Activated CD8-positive, alpha-beta memory T cell treated with anti-CD3 and anti-CD28 coated beads for 48 hours (primary cell): Measurements from ENCODE around the gene CAPZB.

Source experiments
- DNase-seq, 3 experiments: peaks; one replicate each; pipeline ENCODE4 v3.0.0-alpha.2; 2020; ENCODE audit warnings: low read depth in 2 of 3, low spot score in 2 of 3

The CAPZB gene

DNA sequence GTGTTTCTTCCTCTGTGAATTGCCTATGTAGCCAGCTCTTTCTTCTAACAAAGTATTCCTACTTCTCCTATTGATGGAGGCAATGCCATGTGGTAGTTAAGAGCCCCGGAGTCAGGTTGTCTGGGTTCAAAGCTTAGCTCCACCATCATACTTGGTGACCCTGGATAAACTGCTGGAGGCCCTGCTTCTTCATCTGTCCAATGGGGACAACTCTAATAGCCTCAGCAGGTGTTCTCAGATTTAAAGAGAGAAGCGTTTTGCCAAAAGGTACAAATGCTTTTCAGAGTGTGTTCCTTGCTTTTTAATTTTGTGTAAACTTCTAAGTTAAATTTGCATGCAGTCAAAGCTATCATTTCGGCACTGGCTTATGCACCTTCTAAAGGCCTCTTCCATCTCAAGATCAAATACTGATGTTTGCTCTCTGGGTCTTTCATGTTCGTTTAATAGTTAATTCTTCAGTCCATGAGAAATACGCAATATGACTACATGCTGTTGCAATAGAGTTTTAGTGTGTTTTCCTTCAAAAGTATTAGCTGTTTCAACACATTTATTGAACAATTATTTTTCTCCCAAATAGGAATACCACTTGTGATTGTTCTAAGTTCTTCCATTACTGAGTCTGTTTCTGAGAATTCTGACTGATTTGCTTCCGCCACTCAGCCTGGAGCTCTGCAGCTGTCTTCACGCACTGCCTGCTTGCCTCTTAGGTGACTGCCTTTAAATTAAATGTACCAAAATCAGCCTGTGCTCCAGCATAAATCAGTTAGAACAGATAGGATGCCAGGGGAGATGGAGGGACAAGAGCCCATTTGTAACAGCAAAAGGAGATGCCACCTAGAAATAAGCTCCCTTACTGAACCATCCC is 75.6 kb downstream of the CAPZB start:
- DNase-seq, result no peak

DNA sequence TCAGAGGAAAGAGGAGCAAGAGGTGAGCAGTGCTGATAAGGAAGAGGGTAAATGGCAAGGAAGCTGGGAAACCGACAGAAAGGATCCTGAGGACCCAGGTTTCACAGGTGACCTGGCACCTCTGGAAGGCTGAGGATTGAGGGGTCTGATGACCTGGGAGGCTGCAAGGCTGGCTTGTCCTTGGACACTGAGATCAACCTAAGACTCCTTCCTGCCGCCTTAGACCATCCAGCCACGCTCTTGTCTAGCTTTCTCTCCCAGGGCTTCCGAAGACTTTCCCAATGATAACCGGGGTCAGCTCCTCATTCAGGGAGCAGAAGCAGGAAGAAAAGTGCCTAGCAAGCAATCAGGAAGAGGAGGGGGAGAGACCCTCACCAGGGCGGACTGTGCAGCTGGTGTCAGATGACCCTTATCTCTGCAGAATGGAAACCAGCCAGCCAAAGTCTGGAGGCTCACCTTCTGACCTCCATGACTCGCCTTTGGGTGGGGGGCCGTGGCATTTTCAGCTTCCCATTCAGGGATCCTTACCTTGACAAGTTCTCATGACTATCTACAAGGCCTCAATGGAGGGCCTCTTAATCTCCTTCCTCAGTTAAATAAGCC is 77.7 kb downstream of the CAPZB start:
- DNase-seq, result no peak

DNA sequence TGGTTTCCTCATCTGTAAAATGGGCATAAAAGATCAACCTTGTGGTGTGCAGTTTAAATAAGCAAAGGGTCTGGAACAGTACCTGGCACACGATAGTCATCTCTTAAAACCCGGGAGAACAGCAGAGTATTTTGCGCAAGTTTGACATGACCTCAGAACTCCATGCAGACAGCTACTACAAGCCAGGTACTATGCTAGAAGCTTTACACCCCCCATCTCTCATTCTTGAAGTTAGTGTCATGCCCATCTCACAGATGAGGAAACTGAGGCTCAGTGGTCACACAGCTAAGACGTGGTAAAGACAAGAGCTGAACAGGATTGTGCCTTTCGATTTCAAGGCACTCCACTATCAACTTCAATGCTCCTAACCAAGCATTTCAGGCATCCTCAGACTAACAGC is 78.7 kb downstream of the CAPZB start:
- DNase-seq, result no peak

DNA sequence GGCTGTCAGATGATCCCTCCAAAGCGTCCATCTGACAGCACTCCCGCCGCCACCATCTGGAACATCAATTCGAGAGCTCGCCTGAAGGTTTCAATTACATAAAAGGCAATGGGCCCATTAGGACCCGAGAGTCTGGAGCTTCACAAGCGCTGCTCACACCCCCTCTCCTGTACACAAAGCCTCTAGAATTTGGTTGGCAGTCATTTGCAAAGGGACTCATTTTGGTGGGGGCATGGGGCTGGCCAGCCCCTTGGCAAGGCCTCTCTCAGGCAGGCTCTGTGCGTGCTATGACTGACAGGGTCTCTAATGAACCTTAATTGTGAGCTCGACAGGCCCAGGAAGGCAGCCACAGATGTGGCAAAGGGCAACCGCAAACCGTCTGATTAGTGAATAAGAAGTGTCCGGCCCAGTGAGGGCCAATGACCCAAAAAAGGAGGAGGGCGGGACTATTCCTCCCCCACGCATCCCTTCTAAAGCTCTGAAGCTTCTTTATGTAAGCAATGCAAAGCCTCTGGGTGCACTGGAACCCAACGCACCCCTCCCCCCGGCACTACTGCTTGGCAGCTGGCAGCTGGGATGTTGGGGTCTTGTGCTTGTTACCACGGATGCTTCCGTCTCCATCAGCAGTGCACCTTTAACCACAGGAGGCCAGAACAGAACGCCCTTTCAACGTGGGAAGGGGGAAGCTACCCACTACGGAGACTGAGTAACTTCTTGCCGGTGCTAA is 79.4 kb downstream of the CAPZB start:
- DNase-seq, result no peak

DNA sequence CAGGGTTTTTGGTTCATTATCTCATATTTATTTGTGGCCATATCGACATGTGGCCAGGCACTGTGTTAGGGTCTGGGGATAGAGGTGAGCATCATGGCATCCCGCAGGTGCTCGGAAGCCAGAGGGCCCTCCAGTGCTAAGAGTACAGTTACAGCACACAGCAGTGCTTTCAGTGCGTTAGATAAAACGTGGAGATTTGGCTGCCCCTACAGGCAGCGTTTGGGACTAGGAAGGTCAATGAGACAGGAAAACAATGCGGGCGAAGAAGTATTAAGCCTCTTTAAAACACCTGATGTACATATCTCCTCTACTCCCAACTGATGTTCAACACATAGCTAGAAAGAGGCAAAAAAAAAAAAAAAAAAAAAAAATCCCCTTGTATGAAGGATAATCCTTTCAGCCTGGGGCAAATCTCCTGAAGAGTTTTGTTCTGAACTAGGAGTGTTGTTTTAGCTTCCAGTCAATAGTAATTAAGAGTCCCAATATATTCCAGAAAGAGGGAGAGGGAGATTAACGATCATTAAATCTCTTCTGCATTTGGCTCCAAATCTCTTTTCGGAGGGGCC is 80.1 kb downstream of the CAPZB start:
- no peak for DNase-seq

DNA sequence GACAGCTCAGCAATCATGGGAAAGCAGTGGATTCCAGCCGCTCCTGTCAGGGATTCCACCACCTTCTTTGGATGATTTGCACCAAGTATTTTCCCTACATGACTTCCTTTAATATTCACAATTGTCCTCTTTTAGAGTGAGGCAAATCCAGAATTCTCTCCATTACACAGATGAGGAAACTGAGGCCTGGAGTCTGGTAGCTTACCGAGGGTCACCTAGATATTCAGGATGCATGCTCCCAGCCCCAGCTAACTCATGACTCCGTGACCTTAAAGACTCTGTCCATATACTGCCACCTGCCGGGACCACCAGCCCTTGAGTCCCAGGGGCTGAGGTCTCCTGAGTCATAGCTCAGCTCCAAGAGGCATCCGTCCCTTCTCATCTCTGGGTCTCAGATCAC is 80.6 kb downstream of the CAPZB start:
- no peak for DNase-seq

DNA sequence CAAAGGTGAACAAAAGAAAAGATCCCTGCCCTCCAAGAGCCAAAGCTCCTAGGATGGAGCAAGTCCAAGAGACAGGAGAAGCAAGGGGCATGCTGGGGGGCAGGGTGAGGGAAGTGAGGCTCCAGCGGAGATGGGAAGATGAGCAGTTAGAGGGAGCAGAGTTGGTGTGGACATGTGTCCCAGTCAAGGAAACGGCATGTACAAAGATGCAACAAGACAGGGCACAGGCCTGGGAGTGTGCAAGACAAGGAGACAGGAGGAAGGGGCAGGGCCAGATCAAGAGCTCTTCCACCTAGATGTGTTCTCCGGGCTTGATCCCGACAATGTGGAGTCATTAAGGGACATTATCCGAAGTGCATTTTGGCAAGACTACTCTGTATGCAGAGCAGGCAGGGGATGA is 82.1 kb downstream of the CAPZB start:
- DNase-seq, result no peak

DNA sequence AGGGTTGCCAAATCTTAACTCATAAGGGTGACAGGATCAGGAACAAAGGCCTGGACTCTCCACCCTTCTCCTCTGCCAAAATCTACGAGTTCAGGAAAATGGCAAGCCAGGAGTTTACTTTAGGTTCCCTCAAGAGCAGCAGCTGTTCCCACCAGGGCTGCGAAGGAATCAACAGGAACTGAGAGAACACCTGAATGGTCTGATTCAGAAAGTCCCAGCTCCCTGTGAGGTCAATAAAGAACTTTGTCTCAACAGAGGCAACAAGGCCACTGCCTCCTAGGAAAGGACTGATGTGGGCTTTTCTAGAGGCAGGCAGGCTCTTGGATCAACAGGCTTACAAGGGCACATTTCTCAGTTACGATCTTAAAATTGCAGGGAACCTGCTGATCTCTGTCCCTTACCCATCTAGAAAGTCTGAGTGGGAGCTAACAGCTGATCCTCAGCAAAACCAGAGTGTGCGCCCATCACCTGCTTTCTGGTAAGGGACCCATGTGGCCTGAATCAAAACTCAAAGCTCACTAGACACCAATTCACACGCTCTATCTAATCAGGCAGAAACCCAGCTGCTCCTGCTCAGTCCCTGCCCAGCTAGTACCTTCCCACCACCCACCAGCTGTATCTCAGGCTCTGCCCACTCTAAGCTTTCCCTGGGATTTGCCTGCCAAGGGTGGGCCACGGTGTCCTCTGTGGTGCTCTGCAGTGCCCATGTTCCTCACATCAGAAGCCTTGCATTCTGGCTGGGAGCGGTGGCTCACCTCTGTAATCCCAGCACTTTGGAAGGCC is 83.1 kb downstream of the CAPZB start:
- no peak for DNase-seq

DNA sequence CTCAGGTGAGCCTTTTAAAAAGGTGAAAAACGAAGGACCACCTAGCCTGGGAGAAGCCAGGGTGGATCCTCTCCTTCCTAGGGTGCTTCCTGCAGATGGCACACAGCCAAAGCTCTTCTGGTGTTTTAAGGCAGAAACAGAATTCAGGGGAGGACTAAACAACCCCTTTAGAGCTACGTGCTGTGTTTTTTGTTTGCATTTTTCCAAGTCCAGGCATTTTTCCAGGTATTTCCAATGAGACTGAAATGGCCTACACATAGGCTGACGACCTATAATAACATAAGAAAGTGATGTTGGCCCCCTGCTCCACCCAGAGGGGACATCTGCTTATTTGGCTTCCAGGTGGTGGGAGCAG is 83.8 kb downstream of the CAPZB start:
- no peak for DNase-seq

DNA sequence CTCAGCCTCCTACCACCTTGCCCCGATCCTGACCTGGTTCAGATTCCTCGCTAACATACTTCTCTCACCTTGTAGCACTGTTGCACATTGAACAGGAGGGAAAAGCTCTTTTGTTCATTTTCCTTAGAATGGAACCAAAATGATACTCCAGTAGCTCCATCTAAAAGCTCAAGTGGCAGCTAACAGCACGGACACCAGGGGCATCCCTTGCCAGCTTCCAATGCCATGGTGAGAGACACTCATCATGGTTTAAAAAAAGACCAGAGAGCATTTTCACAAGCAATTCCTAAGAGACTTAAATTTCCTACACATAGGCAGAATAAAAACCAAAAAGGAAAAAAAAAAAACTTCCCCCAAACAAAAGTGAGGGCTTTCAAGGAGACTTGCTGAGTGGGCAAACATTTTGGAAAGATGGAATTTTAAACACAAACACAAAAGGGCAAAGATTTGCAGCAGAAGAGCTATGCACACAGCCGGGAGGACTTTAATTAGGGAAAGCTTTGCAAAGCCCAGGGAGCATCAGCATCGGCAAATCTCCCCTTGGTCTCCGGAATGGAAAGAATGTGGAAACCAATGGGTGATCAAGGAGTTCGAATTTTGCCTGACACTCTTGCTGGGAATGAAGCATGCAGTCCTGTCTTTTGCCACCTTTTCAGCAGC is 84.3 kb downstream of the CAPZB start:
- no peak for DNase-seq

DNA sequence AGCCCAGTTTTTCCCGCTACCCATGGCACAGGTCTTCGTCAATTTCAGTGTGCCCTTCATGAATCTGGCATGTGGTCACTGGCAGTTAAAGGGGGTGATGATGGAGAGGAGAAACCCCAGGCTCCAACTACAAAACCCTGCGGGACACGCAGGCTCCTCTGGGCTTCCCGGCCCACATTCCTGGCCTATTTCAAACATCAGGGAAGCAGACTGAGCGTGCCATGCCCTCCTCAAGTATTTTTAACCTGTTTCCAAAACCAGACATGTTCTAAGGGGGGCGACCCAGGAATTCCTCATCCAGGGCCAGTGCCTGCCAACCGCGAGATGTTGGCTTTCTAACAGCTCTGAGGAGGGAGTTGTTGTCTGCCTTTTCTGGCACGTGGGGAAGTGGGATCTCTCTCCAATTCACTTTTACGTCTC is 85.1 kb downstream of the CAPZB start:
- no peak for DNase-seq

DNA sequence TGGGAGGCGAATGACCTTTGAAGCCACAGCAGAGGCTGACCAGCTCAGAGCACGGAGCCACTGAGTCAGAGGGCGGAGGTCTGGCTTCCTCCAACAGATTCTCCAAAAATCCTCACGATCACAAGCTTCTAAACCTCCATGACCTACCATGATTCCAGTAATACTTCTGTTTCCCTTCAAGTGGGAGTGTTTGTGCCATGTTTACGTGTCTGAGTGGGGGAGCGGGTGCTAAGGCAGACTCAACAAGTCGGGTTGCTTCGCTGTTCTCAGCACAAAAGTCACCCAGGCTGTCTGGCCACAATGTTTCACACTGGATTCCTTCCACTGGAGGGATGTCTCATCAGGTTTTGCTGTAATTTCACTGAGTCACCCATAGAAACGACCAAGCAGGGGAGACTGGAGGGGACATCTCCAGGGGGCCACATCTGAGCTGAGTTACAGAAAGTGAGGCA is 87.0 kb downstream of the CAPZB start:
- DNase-seq, result no peak

DNA sequence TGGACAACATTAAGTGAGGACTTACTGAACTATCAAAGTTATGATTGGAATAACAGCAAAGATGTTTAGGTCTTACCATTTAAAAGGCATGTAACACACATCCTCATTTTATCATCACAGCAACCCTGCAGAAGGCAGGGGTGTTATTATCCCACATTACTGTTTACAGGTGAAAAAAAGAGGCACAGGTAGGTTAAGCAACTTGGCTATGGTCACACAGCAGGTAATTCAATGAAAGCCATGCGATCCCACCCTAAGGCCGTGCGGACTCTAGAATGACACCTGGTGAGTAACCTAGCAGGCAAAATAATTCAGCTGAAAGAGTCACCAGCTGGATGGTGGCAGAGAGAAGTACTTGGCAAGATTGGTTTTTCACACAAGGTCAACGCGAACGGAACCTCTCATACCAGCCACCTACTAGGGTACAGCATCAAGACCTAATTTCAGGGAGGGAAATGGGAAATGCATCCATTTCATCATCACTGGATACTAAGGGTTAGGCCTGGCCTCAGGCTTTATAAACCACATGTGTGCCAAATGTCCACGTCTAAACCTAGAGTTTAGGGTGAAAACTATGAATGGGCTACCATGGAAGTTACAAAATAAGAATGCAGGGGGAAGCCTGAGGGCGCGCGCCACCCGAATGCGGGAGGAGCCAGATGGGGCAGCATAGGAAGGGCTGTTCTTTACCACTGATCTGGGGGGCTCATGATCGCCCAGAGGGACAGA is 88.0 kb downstream of the CAPZB start:
- DNase-seq, result no peak

DNA sequence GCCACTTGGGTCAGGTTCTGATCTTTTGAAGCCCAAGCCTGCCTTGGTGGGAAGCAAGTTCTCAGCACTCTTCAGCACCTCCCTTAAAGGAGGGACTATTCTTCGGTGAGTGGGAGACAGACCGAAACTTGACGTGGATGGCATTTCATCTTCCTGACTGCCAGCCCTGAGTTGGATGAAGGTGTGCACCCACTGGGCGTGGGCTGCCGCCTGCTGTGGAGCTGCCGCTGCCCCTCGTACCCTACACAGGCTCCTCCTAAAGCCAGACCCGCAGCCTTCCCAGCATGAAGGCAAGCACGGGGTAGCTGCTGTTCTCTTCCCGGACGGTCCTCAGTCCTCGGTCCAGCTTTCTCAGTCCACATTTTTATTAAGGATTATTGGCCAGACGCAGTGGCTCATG is 89.1 kb downstream of the CAPZB start:
- no peak for DNase-seq

DNA sequence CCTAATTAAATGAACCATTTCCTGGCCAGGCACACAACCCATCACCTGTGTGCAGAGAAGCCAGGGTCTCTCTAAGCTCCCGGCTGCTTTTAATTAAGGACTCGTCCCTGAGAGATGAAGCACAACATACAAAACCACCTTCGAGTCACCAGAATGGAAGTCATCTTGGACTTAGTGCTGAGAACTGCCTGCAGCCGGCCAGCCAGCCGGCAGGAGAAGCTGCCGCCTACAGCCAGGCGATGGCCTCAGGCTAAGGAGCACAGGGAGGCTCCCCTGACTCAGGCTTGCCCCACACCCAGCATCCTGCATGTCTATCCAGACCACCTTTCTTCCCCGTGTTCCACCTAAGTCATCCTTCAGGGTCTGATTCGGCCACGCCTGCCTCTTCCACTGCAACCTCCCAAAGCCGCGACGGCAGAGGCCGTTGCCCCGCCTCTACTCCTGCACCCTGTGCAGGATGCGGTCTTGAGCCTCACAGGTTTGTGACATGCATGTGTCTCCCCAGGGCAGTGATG is 89.6 kb downstream of the CAPZB start:
- no peak for DNase-seq

DNA sequence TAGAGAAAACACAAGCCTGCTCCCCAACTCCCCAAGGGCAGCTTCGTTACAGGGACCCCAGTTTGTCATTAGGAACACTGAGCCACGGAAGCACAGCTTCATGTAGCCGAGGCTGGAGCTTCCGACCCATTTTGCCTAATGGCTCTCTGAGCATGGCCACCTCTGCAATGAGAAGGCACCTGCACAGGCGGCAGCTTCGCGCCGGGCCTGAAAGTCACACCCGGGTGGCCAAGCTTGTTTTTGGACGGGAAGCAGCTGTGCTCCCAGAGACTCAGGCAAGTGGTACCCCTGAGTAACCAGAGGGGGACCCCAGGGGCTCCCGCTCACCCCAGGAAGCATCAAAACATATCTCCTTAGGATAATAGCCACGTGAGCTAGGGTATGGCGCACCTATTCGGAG is 92.3 kb downstream of the CAPZB start:
- no peak for DNase-seq

DNA sequence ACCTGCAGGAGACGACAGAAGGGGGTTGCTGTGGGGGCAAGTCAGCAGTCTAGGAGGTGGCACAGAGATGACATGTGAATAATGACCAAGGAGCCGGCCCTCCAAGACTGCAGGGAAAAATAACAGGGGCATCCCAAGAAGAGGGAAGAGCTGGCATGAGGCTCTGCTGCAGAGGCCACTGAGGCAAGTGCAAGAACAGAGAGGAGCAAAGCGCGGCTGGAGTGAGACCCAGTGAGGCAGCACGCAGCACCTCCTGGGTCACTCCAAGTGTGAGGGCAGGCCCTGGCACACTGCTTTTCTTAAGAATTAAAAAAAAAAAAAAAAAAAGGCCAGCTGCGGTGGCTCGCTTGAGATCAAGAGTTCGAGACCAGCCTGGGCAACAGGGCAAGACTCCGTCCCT is 93.1 kb downstream of the CAPZB start:
- no peak for DNase-seq

DNA sequence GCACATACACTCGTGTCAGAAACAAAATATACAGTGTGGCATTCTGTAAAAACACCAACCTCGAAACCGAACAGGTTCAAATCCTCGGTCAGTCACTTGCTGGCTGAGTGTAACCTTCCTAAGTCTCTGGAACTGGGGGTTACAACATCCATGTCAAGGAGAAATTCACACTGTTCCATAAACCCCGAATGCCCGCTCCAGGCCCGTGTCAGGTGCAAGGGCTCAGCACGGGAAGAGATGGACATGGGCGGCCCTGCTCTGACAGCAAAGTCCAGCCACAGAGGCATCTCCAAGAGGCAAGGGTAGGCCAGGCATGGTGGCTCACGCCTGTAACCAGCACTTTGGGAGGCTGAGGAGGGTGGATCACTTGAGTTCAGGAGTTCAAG is 93.8 kb downstream of the CAPZB start:
- no peak for DNase-seq

DNA sequence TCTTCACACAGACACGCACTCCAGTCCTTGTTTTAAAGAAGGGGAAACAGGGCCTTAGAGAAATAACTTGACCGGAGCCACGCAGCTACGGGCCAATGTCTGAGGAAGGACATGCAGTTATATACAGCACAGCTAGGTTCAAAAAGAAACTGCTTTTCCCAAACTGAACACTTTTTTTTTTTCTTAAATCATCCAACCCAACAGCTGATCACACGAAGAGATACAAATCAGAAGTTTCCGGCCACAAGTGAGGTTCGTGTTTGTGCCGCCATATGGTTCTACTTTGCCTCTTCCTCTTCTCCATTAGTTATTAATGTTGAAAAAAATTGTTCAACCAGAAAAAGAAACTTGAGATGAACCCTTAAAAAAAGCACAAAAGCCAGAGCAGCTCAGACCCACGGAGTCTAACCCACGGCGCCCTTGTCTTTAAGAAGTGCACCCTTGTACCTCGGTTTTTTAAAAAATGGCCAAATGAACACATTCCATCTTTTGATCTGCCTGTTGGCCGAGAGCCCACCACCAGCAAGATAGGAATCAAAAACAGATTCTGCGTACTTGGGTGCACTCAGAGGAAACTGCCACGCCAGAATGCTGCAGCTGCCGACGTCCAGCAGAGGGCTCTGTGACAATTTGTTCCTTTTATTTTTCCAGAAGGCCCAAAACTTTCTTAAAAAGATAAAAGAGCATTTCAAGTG is 94.3 kb downstream of the CAPZB start:
- DNase-seq, result peak in 1 of 3 experiments; percentile 21
